ENCODE results near the gene CCDC191.

The CCDC191 gene

GRCh38 chr3:114071786-114072185 lies 15.5 kb upstream of the CCDC191 start:
- H3K9ac ChIP-seq (ENCODE audit: low read length) = no peak overlapping the region
- peaks cover 18 to 23% of the 10 kb centered on the region in 2 experiments for H3K36me3 ChIP-seq (ENCODE audit: control insufficient read depth in 1 of 2, insufficient read depth in 2 of 2, low read length in 2 of 2)
- H3K18ac ChIP-seq (ENCODE audit: low read length) = no peak overlapping the region
- no peak overlapping the region for H2BK5ac ChIP-seq (ENCODE audit: low read depth, low read length, poor library complexity)
- H2BK120ac ChIP-seq (ENCODE audit: insufficient read depth, low read length, poor library complexity) = no peak overlapping the region
- no peak overlapping the region for H3K4ac ChIP-seq (ENCODE audit: low read depth, low read length)
- no peak overlapping the region for H2AK5ac ChIP-seq (ENCODE audit: low read length)
- no peak overlapping the region for H3K4me2 ChIP-seq (ENCODE audit: low read length)
- H3K27me3 ChIP-seq (ENCODE audit: insufficient read depth, low read length) = no peaks in the 10 kb centered on the region
- H3K9me3 ChIP-seq (ENCODE audit: insufficient read depth, low read depth, low read length) = no peaks in the 10 kb centered on the region
- H3K14ac ChIP-seq (ENCODE audit: low read length) = no peak overlapping the region
- no peaks in the 10 kb centered on the region for H3K4me1 ChIP-seq (ENCODE audit: control insufficient read depth in 1 of 2, insufficient read depth in 2 of 2, low read length in 2 of 2)
- H3K79me2 ChIP-seq (ENCODE audit: control insufficient read depth, insufficient read depth, low read length, poor library complexity) = no peaks in the 10 kb centered on the region
- no peaks in the 10 kb centered on the region for H3K79me1 ChIP-seq (ENCODE audit: low read length)
- no peak overlapping the region for H4K12ac ChIP-seq (ENCODE audit: low read depth, low read length)
- no peak overlapping the region for H4K91ac ChIP-seq (ENCODE audit: low read depth, low read length)
- no peak overlapping the region for H3K27ac ChIP-seq (ENCODE audit: low read depth, low read length)
- DNase-seq = no peak
- WGBS (ENCODE audit: extremely low coverage, insufficient coverage, insufficient read length) = no CpG with 5 or more reads among the region's 1 CpG
- H3K4me3 ChIP-seq (ENCODE audit: low read depth, low read length) = no peak overlapping the region
- H2AFZ ChIP-seq (ENCODE audit: insufficient read depth, low read length, poor library complexity) = no peak overlapping the region
- no peak overlapping the region for H3K23ac ChIP-seq (ENCODE audit: low read length)
- no peak overlapping the region for H2BK12ac ChIP-seq (ENCODE audit: low read length)
- no peak overlapping the region for H4K8ac ChIP-seq (ENCODE audit: low read depth, low read length)

- H3K18ac ChIP-seq (ENCODE audit: low read length) = no peak overlapping the region
- no peak overlapping the region for H3K9ac ChIP-seq (ENCODE audit: low read length)
- no peak overlapping the region for H3K27ac ChIP-seq (ENCODE audit: low read depth, low read length)
- no peak overlapping the region for H2AK5ac ChIP-seq (ENCODE audit: low read length)
- DNase-seq = no peak
- H4K8ac ChIP-seq (ENCODE audit: low read depth, low read length) = no peak overlapping the region
- no peak overlapping the region for H4K12ac ChIP-seq (ENCODE audit: low read depth, low read length)
- no peaks in the 10 kb centered on the region for H3K4me1 ChIP-seq (ENCODE audit: control insufficient read depth in 1 of 2, insufficient read depth in 2 of 2, low read length in 2 of 2)
- H2BK12ac ChIP-seq (ENCODE audit: low read length) = no peak overlapping the region
- H3K9me3 ChIP-seq (ENCODE audit: insufficient read depth, low read depth, low read length) = no peaks in the 10 kb centered on the region
- no peak overlapping the region for H3K23ac ChIP-seq (ENCODE audit: low read length)
- no CpG with 5 or more reads among the region's 4 CpGs for WGBS (ENCODE audit: extremely low coverage, insufficient coverage, insufficient read length)
- H3K79me2 ChIP-seq (ENCODE audit: control insufficient read depth, insufficient read depth, low read length, poor library complexity) = no peaks in the 10 kb centered on the region
- no peak overlapping the region for H4K91ac ChIP-seq (ENCODE audit: low read depth, low read length)
- H2BK120ac ChIP-seq (ENCODE audit: insufficient read depth, low read length, poor library complexity) = no peak overlapping the region
- no peaks in the 10 kb centered on the region for H3K27me3 ChIP-seq (ENCODE audit: insufficient read depth, low read length)
- peaks cover 9 to 14% of the 10 kb centered on the region in 2 experiments for H3K36me3 ChIP-seq (ENCODE audit: control insufficient read depth in 1 of 2, insufficient read depth in 2 of 2, low read length in 2 of 2)
- H3K4me3 ChIP-seq (ENCODE audit: low read depth, low read length) = no peak overlapping the region
- H3K4me2 ChIP-seq (ENCODE audit: low read length) = no peak overlapping the region
- no peaks in the 10 kb centered on the region for H3K79me1 ChIP-seq (ENCODE audit: low read length)
- H2BK5ac ChIP-seq (ENCODE audit: low read depth, low read length, poor library complexity) = no peak overlapping the region
- no peak overlapping the region for H2AFZ ChIP-seq (ENCODE audit: insufficient read depth, low read length, poor library complexity)
- H3K4ac ChIP-seq (ENCODE audit: low read depth, low read length) = no peak overlapping the region
- no peak overlapping the region for H3K14ac ChIP-seq (ENCODE audit: low read length)
Observed at GRCh38 chr3:114068336-114068735, 12.0 kb upstream of the CCDC191 start.

- Histone ChIP-seq H4K12ac (ENCODE audit: low read depth, low read length) (no peak overlapping the region), H3K27ac (ENCODE audit: low read depth, low read length) (no peak overlapping the region), H3K79me2 (ENCODE audit: control insufficient read depth, insufficient read depth, low read length, poor library complexity) (no peaks in the 10 kb centered on the region), H3K4me1 (ENCODE audit: control insufficient read depth in 1 of 2, insufficient read depth in 2 of 2, low read length in 2 of 2) (no peaks in the 10 kb centered on the region), H4K91ac (ENCODE audit: low read depth, low read length) (no peak overlapping the region), H3K4me2 (ENCODE audit: low read length) (no peak overlapping the region), H3K36me3 (ENCODE audit: control insufficient read depth in 1 of 2, insufficient read depth in 2 of 2, low read length in 2 of 2) (peaks cover 9 to 12% of the 10 kb centered on the region in 2 experiments), H3K4me3 (ENCODE audit: low read depth, low read length) (no peak overlapping the region), H3K9me3 (ENCODE audit: insufficient read depth, low read depth, low read length) (no peaks in the 10 kb centered on the region), H3K14ac (ENCODE audit: low read length) (no peak overlapping the region), H3K18ac (ENCODE audit: low read length) (no peak overlapping the region), H2BK12ac (ENCODE audit: low read length) (no peak overlapping the region), H3K9ac (ENCODE audit: low read length) (no peak overlapping the region), H2BK120ac (ENCODE audit: insufficient read depth, low read length, poor library complexity) (no peak overlapping the region), H2BK5ac (ENCODE audit: low read depth, low read length, poor library complexity) (no peak overlapping the region), H2AFZ (ENCODE audit: insufficient read depth, low read length, poor library complexity) (no peak overlapping the region), H4K8ac (ENCODE audit: low read depth, low read length) (no peak overlapping the region), H3K79me1 (ENCODE audit: low read length) (no peaks in the 10 kb centered on the region), H2AK5ac (ENCODE audit: low read length) (no peak overlapping the region), H3K27me3 (ENCODE audit: insufficient read depth, low read length) (no peaks in the 10 kb centered on the region), H3K4ac (ENCODE audit: low read depth, low read length) (no peak overlapping the region), H3K23ac (ENCODE audit: low read length) (no peak overlapping the region)
- no peak for DNase-seq
- WGBS (ENCODE audit: extremely low coverage, insufficient coverage, insufficient read length) = no CpG with 5 or more reads among the region's 4 CpGs
Observed at GRCh38 chr3:114067804-114068203, 11.5 kb upstream of the CCDC191 start.

GRCh38 chr3:114060906-114061655 lies 4.8 kb upstream of the CCDC191 start:
- WGBS (ENCODE audit: extremely low coverage, insufficient coverage, insufficient read length) = no CpG with 5 or more reads among the region's 8 CpGs
- Histone ChIP-seq H3K27me3 (ENCODE audit: insufficient read depth, low read length) (no peaks in the 10 kb centered on the region), H4K91ac (ENCODE audit: low read depth, low read length) (no peak overlapping the region), H3K9me3 (ENCODE audit: insufficient read depth, low read depth, low read length) (no peaks in the 10 kb centered on the region), H2BK12ac (ENCODE audit: low read length) (no peak overlapping the region), H3K14ac (ENCODE audit: low read length) (no peak overlapping the region), H4K8ac (ENCODE audit: low read depth, low read length) (no peak overlapping the region), H3K36me3 (ENCODE audit: control insufficient read depth in 1 of 2, insufficient read depth in 2 of 2, low read length in 2 of 2) (peaks cover 3 to 4% of the 10 kb centered on the region in 2 experiments), H3K18ac (ENCODE audit: low read length) (no peak overlapping the region), H3K79me1 (ENCODE audit: low read length) (peaks cover 2% of the 10 kb centered on the region), H2AK5ac (ENCODE audit: low read length) (no peak overlapping the region), H3K4ac (ENCODE audit: low read depth, low read length) (no peak overlapping the region), H3K9ac (ENCODE audit: low read length) (no peak overlapping the region), H2BK5ac (ENCODE audit: low read depth, low read length, poor library complexity) (no peak overlapping the region), H2AFZ (ENCODE audit: insufficient read depth, low read length, poor library complexity) (no peak overlapping the region), H3K4me3 (ENCODE audit: low read depth, low read length) (no peak overlapping the region), H3K79me2 (ENCODE audit: control insufficient read depth, insufficient read depth, low read length, poor library complexity) (peaks cover 3% of the 10 kb centered on the region), H4K12ac (ENCODE audit: low read depth, low read length) (no peak overlapping the region), H2BK120ac (ENCODE audit: insufficient read depth, low read length, poor library complexity) (no peak overlapping the region), H3K4me1 (ENCODE audit: control insufficient read depth in 1 of 2, insufficient read depth in 2 of 2, low read length in 2 of 2) (no peaks in the 10 kb centered on the region), H3K27ac (ENCODE audit: low read depth, low read length) (no peak overlapping the region), H3K4me2 (ENCODE audit: low read length) (no peak overlapping the region), H3K23ac (ENCODE audit: low read length) (no peak overlapping the region)
- no peak for DNase-seq
